Measurements from ENCODE around the gene HIVEP1. TPM values are rescaled to one million over a fixed set of nuclear protein-coding genes. Genes with fewer than 3 reads are reported as not detected.

The HIVEP1 gene
- total RNA-seq, 3 donors from 2014 or later = 24.8 to 41.3 (median 27.2) TPM

DNA sequence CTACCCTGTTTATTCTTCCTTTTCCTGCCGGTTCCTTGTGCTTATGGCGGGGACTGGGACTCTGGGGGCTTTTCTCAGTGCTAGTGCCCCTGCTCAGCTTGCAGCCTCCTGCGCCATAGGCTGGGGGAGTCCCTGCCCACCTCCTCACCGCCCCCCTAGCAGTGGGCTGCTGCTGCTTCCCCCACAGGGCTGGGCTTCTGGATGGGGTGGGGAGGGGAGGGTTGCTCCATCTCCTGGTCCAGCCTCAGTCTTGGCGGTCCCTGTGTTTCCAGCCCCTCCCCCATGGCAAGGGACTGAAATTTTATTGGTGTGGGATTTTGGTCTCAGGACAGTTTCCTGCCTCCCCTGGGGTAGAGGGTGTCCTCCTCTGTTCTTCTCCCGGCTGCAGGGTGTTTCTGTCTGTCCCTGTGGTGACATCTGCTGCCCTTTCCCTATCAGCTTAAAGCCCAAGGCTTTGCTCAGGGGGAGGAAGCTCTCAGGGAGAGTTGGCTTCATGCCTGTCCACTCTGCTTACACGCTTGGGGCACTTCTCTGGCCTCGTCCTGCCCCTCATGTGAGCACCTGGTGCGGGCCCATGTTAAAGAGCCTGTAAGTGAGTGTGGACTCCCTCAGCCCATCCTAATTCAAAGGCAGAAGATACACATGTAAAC is 100.6 kb downstream of the HIVEP1 start:
- no peak overlapping the region for H3K27ac ChIP-seq
- no peak for TF ChIP-seq POLR2AphosphoS5 (IDR thresholded peaks at IDR 0.05)
- TF ChIP-seq, protein P1, sequence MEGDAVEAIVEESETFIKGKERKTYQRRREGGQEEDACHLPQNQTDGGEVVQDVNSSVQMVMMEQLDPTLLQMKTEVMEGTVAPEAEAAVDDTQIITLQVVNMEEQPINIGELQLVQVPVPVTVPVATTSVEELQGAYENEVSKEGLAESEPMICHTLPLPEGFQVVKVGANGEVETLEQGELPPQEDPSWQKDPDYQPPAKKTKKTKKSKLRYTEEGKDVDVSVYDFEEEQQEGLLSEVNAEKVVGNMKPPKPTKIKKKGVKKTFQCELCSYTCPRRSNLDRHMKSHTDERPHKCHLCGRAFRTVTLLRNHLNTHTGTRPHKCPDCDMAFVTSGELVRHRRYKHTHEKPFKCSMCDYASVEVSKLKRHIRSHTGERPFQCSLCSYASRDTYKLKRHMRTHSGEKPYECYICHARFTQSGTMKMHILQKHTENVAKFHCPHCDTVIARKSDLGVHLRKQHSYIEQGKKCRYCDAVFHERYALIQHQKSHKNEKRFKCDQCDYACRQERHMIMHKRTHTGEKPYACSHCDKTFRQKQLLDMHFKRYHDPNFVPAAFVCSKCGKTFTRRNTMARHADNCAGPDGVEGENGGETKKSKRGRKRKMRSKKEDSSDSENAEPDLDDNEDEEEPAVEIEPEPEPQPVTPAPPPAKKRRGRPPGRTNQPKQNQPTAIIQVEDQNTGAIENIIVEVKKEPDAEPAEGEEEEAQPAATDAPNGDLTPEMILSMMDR (IDR thresholded peaks at IDR 0.05) = no peak
- TF ChIP-seq POLR2A (IDR thresholded peaks at IDR 0.05) = no peak
- H3K4me3 ChIP-seq = no peak overlapping the region
- intact Hi-C loops (cut with DNase I; ENCODE audit: low total_unique reads) = no loop called here
- H3K4me1 ChIP-seq = no peaks in the 10 kb centered on the region
- no peaks in the 10 kb centered on the region for H3K36me3 ChIP-seq
- H3K27me3 ChIP-seq = no peaks in the 10 kb centered on the region
- peaks cover 0 to 11% of the 10 kb centered on the region in 2 donors for H3K9me3 ChIP-seq
- DNase-seq (ENCODE audit: low spot score in 2 of 2) = no peak

DNA sequence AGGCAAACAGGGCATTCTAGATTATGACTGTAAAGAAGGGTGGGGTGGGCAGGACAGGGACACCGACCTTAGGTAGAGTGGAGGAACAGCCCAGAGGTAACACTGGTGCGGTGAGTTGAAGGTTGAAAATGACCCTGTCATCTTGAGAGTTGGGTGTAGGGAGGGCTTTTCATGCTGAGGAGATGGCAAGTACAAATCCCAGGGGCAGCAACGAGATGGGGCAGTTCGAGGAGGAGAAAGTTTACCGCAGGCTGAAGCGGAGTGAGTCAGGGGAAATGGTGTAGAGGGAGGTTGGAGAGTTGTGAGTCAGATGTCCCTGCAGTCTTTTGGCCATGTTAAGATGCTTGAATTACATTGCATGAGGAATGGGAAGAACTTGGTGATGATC is 101.1 kb downstream of the HIVEP1 start:
- intact Hi-C loops (cut with DNase I; ENCODE audit: low total_unique reads) = no loop called here
- H3K4me1 ChIP-seq = no peaks in the 10 kb centered on the region
- no peaks in the 10 kb centered on the region for H3K27me3 ChIP-seq
- H3K36me3 ChIP-seq = no peaks in the 10 kb centered on the region
- peaks cover 0 to 11% of the 10 kb centered on the region in 2 donors for H3K9me3 ChIP-seq
- H3K4me3 ChIP-seq = no peak overlapping the region
- no peak for DNase-seq (ENCODE audit: low spot score in 2 of 2)
- TF ChIP-seq, protein P1 (IDR thresholded peaks at IDR 0.05) = no peak
- TF ChIP-seq POLR2A (IDR thresholded peaks at IDR 0.05) (no peak), POLR2AphosphoS5 (IDR thresholded peaks at IDR 0.05) (no peak)
- no peak overlapping the region for H3K27ac ChIP-seq

DNA sequence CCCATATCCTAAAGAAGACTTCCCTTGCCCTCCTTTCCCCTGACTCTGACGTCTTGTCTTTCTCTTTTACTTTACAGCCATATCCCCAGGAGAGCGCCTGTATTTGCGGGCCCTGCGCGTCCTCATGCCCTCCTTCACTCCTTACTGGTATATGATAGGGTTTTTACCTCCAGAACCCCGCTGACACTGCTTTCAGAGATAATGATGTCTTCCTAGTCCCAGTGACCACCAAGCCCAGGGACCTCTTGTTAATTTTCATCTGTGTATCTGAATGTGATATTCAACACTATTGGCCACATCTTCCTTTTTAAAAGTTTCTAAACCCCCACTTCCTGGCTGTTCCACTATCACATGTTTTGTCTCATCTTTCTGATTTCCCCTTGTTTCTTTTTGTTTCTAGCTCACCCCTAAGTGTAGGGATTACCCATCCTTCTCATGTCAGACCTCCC is 102.0 kb downstream of the HIVEP1 start:
- Histone ChIP-seq H3K4me3 (no peak overlapping the region), H3K36me3 (no peaks in the 10 kb centered on the region), H3K27ac (no peak overlapping the region), H3K4me1 (no peaks in the 10 kb centered on the region), H3K9me3 (peaks cover 0 to 11% of the 10 kb centered on the region in 2 donors), H3K27me3 (no peaks in the 10 kb centered on the region)
- no peak for DNase-seq (ENCODE audit: low spot score in 2 of 2)
- intact Hi-C loops (cut with DNase I; ENCODE audit: low total_unique reads) = no loop called here
- TF ChIP-seq, protein P1 (IDR thresholded peaks at IDR 0.05) = no peak
- TF ChIP-seq POLR2A (IDR thresholded peaks at IDR 0.05) (no peak), POLR2AphosphoS5 (IDR thresholded peaks at IDR 0.05) (no peak)

DNA sequence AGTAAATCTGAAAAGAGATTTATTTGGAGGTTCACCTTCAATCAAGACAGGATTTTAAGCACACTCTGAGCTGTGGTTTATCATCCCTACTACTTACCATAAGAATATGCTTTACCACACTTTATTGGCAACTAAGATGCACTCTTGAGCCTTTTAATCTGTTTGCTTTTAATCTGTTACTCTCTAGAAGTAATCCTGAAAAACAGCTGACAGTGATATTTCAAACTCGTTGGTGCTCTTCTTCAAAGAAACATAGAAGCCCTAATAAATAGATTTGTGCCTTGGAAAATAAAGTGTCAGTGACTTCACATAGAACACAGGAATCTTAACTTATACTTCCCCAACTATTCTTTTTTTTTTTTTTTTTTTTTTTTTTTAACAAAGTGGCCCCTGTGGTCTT is 102.9 kb downstream of the HIVEP1 start:
- Histone ChIP-seq H3K9me3 (peaks cover 0 to 11% of the 10 kb centered on the region in 2 donors), H3K27me3 (no peaks in the 10 kb centered on the region), H3K27ac (no peak overlapping the region), H3K36me3 (no peaks in the 10 kb centered on the region), H3K4me1 (no peaks in the 10 kb centered on the region), H3K4me3 (no peak overlapping the region)
- no peak for TF ChIP-seq POLR2A (IDR thresholded peaks at IDR 0.05)
- TF ChIP-seq, protein P1 (IDR thresholded peaks at IDR 0.05) = no peak
- TF ChIP-seq POLR2AphosphoS5 (IDR thresholded peaks at IDR 0.05) = no peak
- intact Hi-C loops (cut with DNase I; ENCODE audit: low total_unique reads) = no loop called here
- no peak for DNase-seq (ENCODE audit: low spot score in 2 of 2)

DNA sequence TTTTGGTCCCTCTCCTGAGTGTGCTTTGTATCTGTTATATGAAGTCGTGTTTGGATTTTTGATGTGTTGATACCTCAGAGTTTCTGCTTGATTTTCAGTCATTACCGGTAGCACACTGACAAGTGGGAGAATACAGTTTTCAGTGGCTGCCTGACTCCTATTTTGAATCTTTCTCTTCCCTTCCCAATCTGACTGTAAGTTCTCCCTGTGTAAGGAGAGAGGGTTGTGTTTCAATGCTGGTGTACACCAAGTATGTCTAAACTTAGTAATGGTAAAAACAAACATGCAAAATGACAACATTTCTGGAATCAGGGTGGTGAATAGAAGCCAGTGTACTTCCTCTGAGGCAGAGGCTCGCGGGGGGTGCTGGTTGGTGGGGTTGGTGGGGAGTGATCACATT is 103.4 kb downstream of the HIVEP1 start:
- H3K27me3 ChIP-seq = no peaks in the 10 kb centered on the region
- no peak overlapping the region for H3K27ac ChIP-seq
- H3K4me3 ChIP-seq = no peak overlapping the region
- peaks cover 0 to 11% of the 10 kb centered on the region in 2 donors for H3K9me3 ChIP-seq
- DNase-seq (ENCODE audit: low spot score in 2 of 2) = no peak
- TF ChIP-seq, protein P1 (IDR thresholded peaks at IDR 0.05) = no peak
- no peak for TF ChIP-seq POLR2A (IDR thresholded peaks at IDR 0.05)
- no peaks in the 10 kb centered on the region for H3K36me3 ChIP-seq
- no peaks in the 10 kb centered on the region for H3K4me1 ChIP-seq
- intact Hi-C loops (cut with DNase I; ENCODE audit: low total_unique reads) = no loop called here
